NCI-H446 treated with DMSO at 0.1 percent for 48 hours (cell line): ENCODE results near the gene CCDC157.

Source experiments
- DNase-seq: peaks from one replicate; lab custom pipeline; 2025; lab: John Stamatoyannopoulos, UW

CCDC157 gene

GRCh38 chr22:30356449-30357235 lies at the start of gene CCDC157, which contains the start of gene SF3A1:
CCDC157 (plus strand) TSS chr22:30357007; CDS start chr22:30366001, 8,994 bp downstream.
SF3A1 (minus strand) TSS chr22:30356894; CDS start chr22:30356792, 102 bp downstream.
- peak; percentile 67 for DNase-seq

GRCh38 chr22:30307041-30307574 lies 49.7 kb upstream of the CCDC157 start:
- DNase-seq: no peak

DNA sequence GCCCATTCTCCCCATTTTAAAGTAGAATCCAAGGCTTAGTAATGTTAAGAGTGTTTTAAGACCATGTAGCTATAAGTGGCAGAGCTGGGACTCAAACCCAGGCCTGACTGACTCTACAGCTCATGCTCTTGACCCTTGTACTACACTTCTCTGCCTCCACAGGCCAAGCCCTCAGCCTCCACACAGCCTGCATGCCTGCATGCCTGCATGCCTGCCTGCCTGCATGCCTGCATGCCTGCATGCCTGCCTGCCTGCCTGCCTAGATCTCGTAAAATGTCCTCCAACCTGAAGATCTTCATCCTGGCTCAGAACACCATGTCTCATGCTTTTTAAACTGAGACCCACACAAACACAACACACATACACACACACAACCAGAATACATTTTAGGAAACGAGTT lies 48.7 kb upstream of the CCDC157 start:
- no peak for DNase-seq

GRCh38 chr22:30308518-30309230 lies 48.1 kb upstream of the CCDC157 start:
- DNase-seq: no peak

- no peak for DNase-seq
Measured at GRCh38 chr22:30309951-30310741, 46.7 kb upstream of the CCDC157 start.

DNA sequence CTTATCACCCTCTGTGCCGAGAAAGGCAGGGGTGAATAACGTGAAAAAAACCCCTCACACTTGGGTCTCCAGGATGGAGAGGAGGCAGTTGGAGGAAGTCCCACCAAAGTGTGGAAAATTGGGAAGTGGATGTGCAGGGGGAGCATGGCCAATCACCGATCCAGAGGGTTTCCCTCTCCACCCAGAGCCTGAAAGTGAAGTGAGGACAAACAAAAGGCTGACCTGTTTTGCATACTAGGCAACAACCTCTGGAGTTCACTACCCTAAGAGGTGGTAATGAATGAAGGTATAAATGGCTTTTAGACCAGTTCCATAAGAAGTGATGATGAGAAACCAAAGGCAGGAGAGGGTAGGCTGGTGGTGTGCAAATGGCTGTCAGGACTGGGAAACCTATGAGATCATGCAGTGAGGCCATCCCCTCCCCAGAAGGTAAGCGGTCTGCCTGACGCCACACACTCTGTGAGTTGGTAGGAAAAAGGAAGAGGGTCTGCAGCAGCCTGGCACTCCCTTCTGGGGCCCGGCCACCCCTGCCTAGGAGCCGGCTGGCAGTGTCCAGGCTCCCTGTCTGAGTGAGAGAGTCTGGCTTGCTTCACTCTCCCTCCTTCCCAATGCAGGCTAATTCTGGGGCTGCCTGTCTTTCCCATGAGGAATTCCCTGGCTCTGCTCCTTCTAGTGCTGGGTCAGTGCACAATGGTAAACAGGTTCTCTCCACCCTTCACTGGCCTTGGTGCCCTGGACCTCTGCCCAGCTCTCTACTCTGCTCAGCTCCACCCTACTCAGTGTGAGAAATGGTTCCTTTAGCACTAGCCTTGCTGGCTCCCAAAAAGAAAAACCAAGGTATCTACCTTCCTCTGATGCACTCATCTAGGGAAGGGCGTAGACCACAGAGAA lies 45.7 kb upstream of the CCDC157 start:
- DNase-seq: no peak

- DNase-seq: no peak
Measured at GRCh38 chr22:30312053-30312452, 44.8 kb upstream of the CCDC157 start.

- no peak for DNase-seq
Measured at GRCh38 chr22:30313527-30314363, 43.1 kb upstream of the CCDC157 start.

DNA sequence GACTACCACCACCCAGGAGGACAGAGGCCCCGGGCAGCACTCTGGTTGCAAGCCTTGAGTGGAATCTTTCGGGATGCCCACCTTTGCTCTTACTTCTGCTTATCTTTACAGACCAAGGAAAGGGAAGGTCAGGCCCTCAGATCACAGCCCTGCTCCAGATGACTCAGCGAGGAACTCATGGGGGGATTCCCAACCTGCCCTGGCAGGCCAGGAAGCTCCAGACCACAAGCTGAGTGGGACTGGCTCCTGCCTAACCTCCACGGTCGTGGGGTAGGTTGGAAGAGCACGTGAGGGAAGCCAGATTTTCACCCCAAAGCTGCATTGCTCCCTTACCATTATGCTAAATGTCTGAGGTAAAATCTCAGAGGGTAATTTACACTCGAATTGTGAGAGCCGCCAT lies 41.9 kb upstream of the CCDC157 start:
- DNase-seq: no peak

DNA sequence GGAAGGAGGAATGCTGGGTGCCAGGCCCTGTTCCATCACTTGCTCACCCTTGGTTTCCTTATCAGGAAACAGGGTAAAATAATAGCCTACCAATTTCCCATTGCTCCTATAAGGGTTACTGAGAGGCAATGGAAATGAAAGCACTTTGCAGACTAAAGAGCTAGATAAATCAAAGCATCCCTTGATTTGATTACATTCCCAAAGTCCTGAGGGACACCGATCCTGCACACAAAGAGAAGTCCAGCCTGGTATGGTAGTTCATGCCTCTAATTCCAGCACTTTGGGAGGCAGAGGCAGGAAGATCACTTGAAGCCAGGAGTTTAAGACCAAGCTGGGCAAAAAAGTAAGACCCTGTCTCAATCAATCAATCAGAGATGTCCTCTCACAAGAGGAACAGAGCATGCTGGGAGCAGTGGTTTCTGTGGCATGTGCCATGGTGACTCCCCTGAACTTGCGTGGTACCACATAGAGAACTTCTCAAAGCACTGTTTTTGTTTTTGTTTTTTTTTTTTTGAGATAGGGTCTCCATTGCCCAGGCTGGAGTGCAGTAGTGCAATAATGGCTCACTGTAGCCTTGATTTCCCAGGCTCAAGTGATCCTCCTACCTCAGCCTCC lies 40.7 kb upstream of the CCDC157 start:
- no peak for DNase-seq

- DNase-seq: no peak
Measured at GRCh38 chr22:30317778-30318177, 39.0 kb upstream of the CCDC157 start.

DNA sequence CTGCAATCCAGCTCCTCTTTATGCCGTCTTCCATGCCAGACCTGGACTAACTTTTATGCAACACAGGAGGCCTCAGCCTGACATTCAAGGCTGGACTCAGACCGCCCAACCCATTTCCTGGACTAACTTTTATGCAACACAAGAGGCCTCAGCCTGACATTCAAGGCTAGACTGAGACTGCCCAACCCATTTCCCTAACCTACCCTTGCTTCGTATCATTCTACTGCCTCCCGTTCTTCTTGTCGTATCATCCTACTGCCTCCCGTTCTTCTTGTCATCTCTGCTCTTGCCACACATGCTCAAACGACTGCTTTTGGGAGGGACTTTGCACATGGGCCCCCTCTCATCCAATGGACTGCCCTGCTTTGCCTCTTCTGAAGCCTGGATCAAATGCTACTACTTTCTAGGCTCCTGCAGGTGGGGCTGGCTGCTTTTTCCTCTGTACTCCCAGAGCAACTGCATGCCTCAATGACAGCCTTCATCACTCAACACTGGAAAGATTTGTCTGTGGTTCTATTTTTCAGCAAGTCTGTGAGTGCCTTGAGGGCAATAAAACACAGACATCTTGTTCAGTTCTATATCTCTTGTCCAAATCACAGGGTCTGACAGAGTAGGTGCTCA lies 37.9 kb upstream of the CCDC157 start:
- no peak for DNase-seq

DNA sequence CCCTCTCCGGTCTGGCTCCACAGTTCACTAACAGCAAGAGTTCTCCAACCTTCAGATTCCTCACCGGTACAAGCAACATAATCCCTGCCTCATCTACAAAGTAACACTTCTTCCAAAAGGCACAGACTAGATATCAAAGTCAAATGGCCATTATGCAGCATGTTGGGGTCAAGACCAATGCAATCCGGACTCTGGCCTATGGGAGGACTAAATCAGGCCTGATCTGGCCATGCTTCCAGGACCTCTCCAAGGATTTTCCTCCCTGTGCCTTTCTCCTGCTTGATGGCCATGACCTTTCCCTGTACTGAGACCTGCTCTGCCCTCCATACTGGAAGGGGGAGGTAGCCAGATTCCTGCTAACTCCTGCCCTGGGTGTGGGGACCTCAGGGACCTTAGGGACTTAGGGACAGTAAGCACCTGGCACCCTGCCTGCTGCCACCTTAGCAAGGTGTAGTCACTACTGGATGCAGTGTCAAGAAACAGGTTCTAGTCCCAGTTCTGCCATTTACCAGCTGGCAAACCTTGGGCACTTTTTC lies 36.7 kb upstream of the CCDC157 start:
- DNase-seq: no peak

DNA sequence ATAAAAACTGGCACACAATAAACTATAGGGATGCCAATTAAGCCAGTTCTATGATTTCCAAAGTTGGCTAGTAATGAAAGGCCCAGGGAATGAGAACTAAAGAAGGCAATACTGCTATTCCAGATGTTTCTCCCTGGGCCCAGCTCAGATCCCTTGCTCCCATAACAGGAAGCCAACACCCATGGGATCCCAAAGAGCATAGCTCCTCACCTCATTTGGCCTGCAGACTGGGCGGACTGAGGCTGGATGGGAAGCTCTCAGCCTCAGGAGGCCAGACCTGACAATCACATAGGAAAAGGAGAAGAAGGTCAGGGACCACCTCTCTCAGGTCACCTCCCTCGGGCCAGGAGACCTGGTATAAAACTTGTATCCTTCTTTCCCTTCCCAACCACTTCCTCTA lies 35.3 kb upstream of the CCDC157 start:
- DNase-seq: no peak

DNA sequence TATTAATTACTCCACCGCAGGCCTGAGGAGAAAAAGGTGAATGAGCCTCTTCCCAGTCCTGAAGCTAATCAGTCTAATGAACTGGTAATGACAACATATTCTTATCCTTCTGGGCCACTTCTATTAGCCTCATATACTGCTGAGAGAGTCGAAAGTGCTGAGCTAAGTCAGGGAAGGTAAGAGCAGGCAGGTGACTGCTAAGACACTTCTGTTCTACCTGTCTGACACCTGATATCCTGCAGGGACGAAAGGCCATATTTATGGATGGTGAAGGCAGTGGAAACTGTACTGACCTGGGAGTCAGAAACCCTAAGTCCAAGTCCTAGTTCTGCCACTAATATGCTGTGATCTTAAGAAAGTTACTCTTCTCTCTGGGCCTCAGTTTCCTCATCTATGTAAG lies 33.6 kb upstream of the CCDC157 start:
- DNase-seq: no peak

GRCh38 chr22:30324014-30324730 lies 32.6 kb upstream of the CCDC157 start:
- DNase-seq: no peak

DNA sequence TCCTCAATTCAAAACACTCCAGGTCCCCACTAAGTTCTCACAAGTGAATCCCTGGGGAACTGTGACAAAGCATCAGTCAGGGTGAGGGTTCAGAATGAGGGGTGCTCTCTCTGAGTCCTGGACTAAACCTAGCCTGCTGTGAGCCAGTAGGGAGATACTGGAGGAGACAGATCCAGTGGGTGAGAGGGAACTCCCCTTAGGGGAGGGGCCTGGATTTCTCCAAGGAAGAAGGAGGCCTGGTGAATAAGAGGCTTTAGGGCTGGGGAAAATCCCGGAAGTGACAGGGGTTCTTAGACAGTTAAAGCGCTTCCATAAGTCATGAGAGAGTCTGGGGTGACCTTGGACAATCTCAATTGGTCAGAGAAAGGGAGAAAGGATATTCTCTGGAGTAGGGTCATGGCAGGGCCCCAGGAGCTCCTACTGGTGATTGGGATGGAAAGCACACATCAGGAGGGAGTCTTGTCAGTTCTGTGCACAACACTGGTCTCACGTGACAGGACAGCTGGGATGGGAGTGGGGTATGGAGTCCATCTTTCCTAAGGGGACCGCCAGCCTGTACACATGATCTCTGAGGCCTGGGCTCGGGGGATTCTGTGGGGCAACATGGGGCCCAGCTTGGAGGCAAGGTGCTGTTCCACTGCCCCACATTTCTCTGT lies 31.6 kb upstream of the CCDC157 start:
- DNase-seq: no peak

DNA sequence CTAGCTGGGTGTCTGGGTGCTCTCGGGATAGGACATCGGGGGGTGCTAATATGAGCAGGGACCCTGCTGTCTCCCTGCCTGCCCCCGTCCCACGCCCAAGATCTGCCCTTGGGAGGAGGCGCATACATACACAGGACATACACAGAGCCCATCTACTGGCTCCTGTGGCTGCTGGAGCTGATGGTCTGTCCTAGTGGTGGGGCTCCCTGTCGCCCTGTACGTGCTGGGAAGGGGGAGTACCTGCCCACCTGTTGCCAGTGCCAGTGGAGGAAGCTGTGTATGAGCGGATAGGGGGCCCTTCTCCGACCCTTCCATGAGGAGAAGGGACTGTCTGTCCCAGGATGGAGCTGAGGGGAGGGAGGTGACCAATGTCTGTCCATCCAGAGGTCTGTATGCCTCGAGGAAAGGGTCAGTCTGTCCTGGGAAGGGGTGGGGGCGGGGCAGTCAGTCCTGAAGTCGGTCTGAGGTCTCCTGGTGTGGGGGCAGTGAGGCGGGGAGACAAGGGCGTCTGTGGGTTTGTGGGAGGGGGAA lies 31.0 kb upstream of the CCDC157 start:
- no peak for DNase-seq
